Activated naive CD4-positive, alpha-beta T cell treated with Interleukin-2 at 50 U/mL for 16 hours (primary cell): ENCODE results near the gene CLCC1.
"Not testable (repeated sequence)": the region's sequence is repeated elsewhere in the genome, so short reads cannot be mapped to it uniquely, and the experiment has no call there.

Source experiments
- DNase-seq: peaks from one replicate; pipeline ENCODE4 v3.0.0-alpha.2; 2020

CLCC1 gene

GRCh38 chr1:108963052-108963686 lies at the start of gene CLCC1:
Gene CLCC1, minus strand, starts transcription at chr1:108963484. Its CDS starts 13,047 bp downstream, at chr1:108950437.
- DNase-seq: peak; percentile 94

GRCh38 chr1:109011335-109011734 lies 48.1 kb upstream of the CLCC1 start:
- DNase-seq: no peak

GRCh38 chr1:108996622-108997021 lies 33.3 kb upstream of the CLCC1 start:
- DNase-seq: not testable (repeated sequence)

GRCh38 chr1:108983114-108983513 lies 19.8 kb upstream of the CLCC1 start:
- DNase-seq: no peak

GRCh38 chr1:108976658-108977057 lies 13.4 kb upstream of the CLCC1 start:
- no peak for DNase-seq

GRCh38 chr1:108972951-108973350 lies 9.7 kb upstream of the CLCC1 start:
- DNase-seq: no peak

- DNase-seq: no peak
Observed at GRCh38 chr1:108969346-108969745, 6.1 kb upstream of the CLCC1 start.

- DNase-seq: peak; percentile 40
Observed at GRCh38 chr1:108962681-108963051, 618 bp downstream of the CLCC1 start.

- no peak for DNase-seq
Observed at GRCh38 chr1:108961752-108962486, 1.4 kb downstream of the CLCC1 start.

GRCh38 chr1:108961198-108961597 lies 2.1 kb downstream of the CLCC1 start:
- DNase-seq: peak; percentile 22

GRCh38 chr1:108960719-108961118 lies 2.6 kb downstream of the CLCC1 start:
- DNase-seq: no peak

- no peak for DNase-seq
Observed at GRCh38 chr1:108957888-108958287, 5.4 kb downstream of the CLCC1 start.

GRCh38 chr1:108955881-108956280 lies 7.4 kb downstream of the CLCC1 start:
- no peak for DNase-seq

- no peak for DNase-seq
Observed at GRCh38 chr1:108955111-108955510, 8.2 kb downstream of the CLCC1 start.

- DNase-seq: no peak
Observed at GRCh38 chr1:108953452-108953851, 9.8 kb downstream of the CLCC1 start.

GRCh38 chr1:108951242-108951641 lies 12.0 kb downstream of the CLCC1 start:
- no peak for DNase-seq

- DNase-seq: no peak
Observed at GRCh38 chr1:108949044-108949443, 14.2 kb downstream of the CLCC1 start.

GRCh38 chr1:108947871-108948525 lies 15.3 kb downstream of the CLCC1 start:
- no peak for DNase-seq

GRCh38 chr1:108936170-108936569 lies 27.1 kb downstream of the CLCC1 start:
- no peak for DNase-seq

GRCh38 chr1:108933944-108934343 lies 29.3 kb downstream of the CLCC1 start:
- DNase-seq: no peak

- not testable (repeated sequence) for DNase-seq
Observed at GRCh38 chr1:108927565-108927964, 35.7 kb downstream of the CLCC1 start.

GRCh38 chr1:108925920-108926319 lies 37.4 kb downstream of the CLCC1 start:
- DNase-seq: no peak

GRCh38 chr1:108916788-108917187 lies 46.5 kb downstream of the CLCC1 start:
- no peak for DNase-seq
